ENCODE data around the gene DCPS.
"Not testable (repeated sequence)": the region's sequence is repeated elsewhere in the genome, so short reads cannot be mapped to it uniquely, and the experiment has no call there.

Gene DCPS

GRCh38 chr11:126288237-126288636, 15.6 kb upstream of the DCPS start:
- DNase-seq (ENCODE audit: low read depth): no peak

- DNase-seq (ENCODE audit: low read depth): no peak
Measured at GRCh38 chr11:126290887-126291286, 13.0 kb upstream of the DCPS start.

- DNase-seq (ENCODE audit: low read depth): no peak
Measured at GRCh38 chr11:126293726-126294125, 10.1 kb upstream of the DCPS start.

- DNase-seq (ENCODE audit: low read depth): no peak
Measured at GRCh38 chr11:126297004-126297403, 6.9 kb upstream of the DCPS start.

GRCh38 chr11:126304457-126305075, 706 bp downstream of the DCPS start:
- DNase-seq (ENCODE audit: low read depth): no peak

GRCh38 chr11:126305699-126306098, 1.8 kb downstream of the DCPS start:
- no peak for DNase-seq (ENCODE audit: low read depth)

GRCh38 chr11:126307706-126308105, 3.8 kb downstream of the DCPS start:
- no peak for DNase-seq (ENCODE audit: low read depth)

GRCh38 chr11:126308271-126308671, 4.4 kb downstream of the DCPS start:
- DNase-seq (ENCODE audit: low read depth): no peak

GRCh38 chr11:126308771-126309170, 4.9 kb downstream of the DCPS start:
- DNase-seq (ENCODE audit: low read depth): not testable (repeated sequence)

- no peak for DNase-seq (ENCODE audit: low read depth)
Measured at GRCh38 chr11:126310200-126310991, 6.5 kb downstream of the DCPS start.

GRCh38 chr11:126310992-126311310, 7.1 kb downstream of the DCPS start:
- no peak for DNase-seq (ENCODE audit: low read depth)

GRCh38 chr11:126311401-126312291, 7.8 kb downstream of the DCPS start:
- DNase-seq (ENCODE audit: low read depth): no peak

GRCh38 chr11:126312961-126313360, 9.1 kb downstream of the DCPS start:
- no peak for DNase-seq (ENCODE audit: low read depth)

GRCh38 chr11:126313826-126314225, 10.0 kb downstream of the DCPS start:
- no peak for DNase-seq (ENCODE audit: low read depth)

- no peak for DNase-seq (ENCODE audit: low read depth)
Measured at GRCh38 chr11:126317432-126317755, 13.5 kb downstream of the DCPS start.

GRCh38 chr11:126317756-126318573, 14.1 kb downstream of the DCPS start:
- peak; percentile 59 for DNase-seq (ENCODE audit: low read depth)

- DNase-seq (ENCODE audit: low read depth): peak; percentile 90
Measured at GRCh38 chr11:126318574-126319373, 14.9 kb downstream of the DCPS start.

GRCh38 chr11:126319374-126319740, 15.5 kb downstream of the DCPS start:
- DNase-seq (ENCODE audit: low read depth): no peak

GRCh38 chr11:126322996-126323395, 19.1 kb downstream of the DCPS start:
- DNase-seq (ENCODE audit: low read depth): no peak

GRCh38 chr11:126327281-126328000, 23.6 kb downstream of the DCPS start:
- no peak for DNase-seq (ENCODE audit: low read depth)

- no peak for DNase-seq (ENCODE audit: low read depth)
Measured at GRCh38 chr11:126328001-126328390, 24.1 kb downstream of the DCPS start.
